ENCODE measurements around the gene MAGEB4. TPM values are rescaled to one million over a fixed set of nuclear protein-coding genes. Genes with fewer than 3 reads are reported as not detected.

Gene MAGEB4
- total RNA-seq, 1 donor from 2014 or later = not detected

DNA sequence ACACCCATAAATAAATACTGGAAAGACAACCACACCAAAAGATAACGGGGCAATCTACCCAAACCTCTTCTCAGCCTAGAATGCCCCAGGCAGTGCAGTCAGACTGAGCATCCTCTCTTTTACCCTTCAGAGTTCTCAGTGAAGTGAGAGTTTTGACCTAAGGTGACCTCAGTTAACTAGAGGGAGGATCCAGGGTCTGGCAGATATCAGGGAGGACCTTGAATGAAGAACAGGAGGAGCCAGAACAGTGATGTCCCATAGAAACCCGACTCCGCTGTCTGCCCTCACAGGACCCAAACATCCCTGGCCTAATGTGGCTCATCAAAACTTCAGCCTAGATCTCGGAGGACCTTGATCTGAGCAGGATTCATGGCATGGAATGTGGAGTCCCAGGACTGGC, 11.4 kb upstream of the MAGEB4 start, which contains the start of gene MAGEB3:
MAGEB3 (plus strand) TSS at position 263 of the 400 bp plus-strand sequence. CDS start 5,268 bp downstream, outside the sequence.
- H2AFZ ChIP-seq (replicated peaks) = no peak within 1 kb of the TSS
- Mint-ChIP-seq H3K9me3 (peaks cover 3% of the 10 kb centered on the region), H3K27ac (no peak within 1 kb of the TSS), H3K36me3 (no peaks in the 10 kb centered on the region), H3K4me3 (no peak within 1 kb of the TSS), H3K27me3 (ENCODE audit: insufficient read depth, low read depth) (no peaks in the 10 kb centered on the region), H3K4me1 (peaks cover 2% of the 10 kb centered on the region)
- TF ChIP-seq EZH2 (IDR thresholded peaks at IDR 0.05) = no peak
- TF ChIP-seq CTCF (IDR thresholded peaks at IDR 0.05) = no peak
- no peak for TF ChIP-seq EZH2phosphoT487 (IDR thresholded peaks at IDR 0.05)
- no peak within 1 kb of the TSS for H3K9ac ChIP-seq
- H3K4me2 ChIP-seq = no peak within 1 kb of the TSS
- DNase-seq (ENCODE audit: low spot score) = no peak
- H3K9me3 ChIP-seq (ENCODE audit: low read depth) = no peaks in the 10 kb centered on the region
- no peak within 1 kb of the TSS for H3K27ac ChIP-seq
- H3K4me1 ChIP-seq = no peaks in the 10 kb centered on the region
- H3K27me3 ChIP-seq = no peaks in the 10 kb centered on the region
- H3F3A ChIP-seq (ENCODE audit: low read depth) = no peaks in the 10 kb centered on the region
- H4K20me1 ChIP-seq (ENCODE audit: low read depth) = no peaks in the 10 kb centered on the region
- no peaks in the 10 kb centered on the region for H3K79me2 ChIP-seq (ENCODE audit: low read depth)
- H3K36me3 ChIP-seq = no peaks in the 10 kb centered on the region
- H3K4me3 ChIP-seq = no peak within 1 kb of the TSS

GRCh38 chrX:30246769-30247489, 5.1 kb downstream of the MAGEB4 start, which contains the start of gene MAGEB1:
TSS of gene MAGEB1 (plus strand) at chrX:30247146. CDS start at chrX:30250494, 3,348 bp downstream.
- Histone ChIP-seq H4K20me1 (ENCODE audit: low read depth) (no peaks in the 10 kb centered on the region), H2AFZ (replicated peaks) (no peak within 1 kb of the TSS), H3K4me1 (no peaks in the 10 kb centered on the region), H3K4me3 (no peak within 1 kb of the TSS), H3K79me2 (ENCODE audit: low read depth) (no peaks in the 10 kb centered on the region), H3K27me3 (no peaks in the 10 kb centered on the region), H3K9ac (no peak within 1 kb of the TSS), H3K9me3 (ENCODE audit: low read depth) (no peaks in the 10 kb centered on the region), H3F3A (ENCODE audit: low read depth) (no peaks in the 10 kb centered on the region), H3K4me2 (no peak within 1 kb of the TSS), H3K36me3 (no peaks in the 10 kb centered on the region), H3K27ac (no peak within 1 kb of the TSS)
- H3K27ac Mint-ChIP-seq = no peak within 1 kb of the TSS
- H3K36me3 Mint-ChIP-seq = no peaks in the 10 kb centered on the region
- peaks cover 2% of the 10 kb centered on the region for H3K27me3 Mint-ChIP-seq (ENCODE audit: insufficient read depth, low read depth)
- H3K9me3 Mint-ChIP-seq = peaks cover 15% of the 10 kb centered on the region
- DNase-seq (ENCODE audit: low spot score) = peak; percentile 4
- no peak for TF ChIP-seq CTCF (IDR thresholded peaks at IDR 0.05)
- no peak for TF ChIP-seq EZH2 (IDR thresholded peaks at IDR 0.05)
- no peak for TF ChIP-seq EZH2phosphoT487 (IDR thresholded peaks at IDR 0.05)
- H3K4me1 Mint-ChIP-seq = no peaks in the 10 kb centered on the region
- no peak within 1 kb of the TSS for H3K4me3 Mint-ChIP-seq

DNA sequence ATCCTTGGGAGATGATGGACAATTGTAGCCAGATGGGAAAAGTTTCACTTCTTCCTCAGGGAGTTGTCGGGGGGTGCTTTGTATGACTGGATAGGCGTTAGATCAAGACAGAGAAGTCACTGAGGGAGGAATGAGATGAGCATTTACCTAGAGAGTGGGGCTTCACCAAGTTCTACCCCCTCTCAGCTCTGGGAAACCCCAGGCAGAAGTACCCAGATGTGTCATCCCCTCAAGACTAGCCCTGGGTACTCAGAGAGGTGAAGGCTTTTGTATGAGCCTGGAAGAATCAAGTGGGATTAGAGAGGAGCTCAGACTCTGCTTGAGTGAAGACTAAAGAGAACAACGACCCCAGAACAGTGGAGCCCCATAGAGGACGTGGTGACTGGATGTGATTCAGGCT, 7.1 kb downstream of the MAGEB4 start:
- Mint-ChIP-seq H3K4me1 (no peaks in the 10 kb centered on the region), H3K27me3 (ENCODE audit: insufficient read depth, low read depth) (peaks cover 2% of the 10 kb centered on the region), H3K36me3 (no peaks in the 10 kb centered on the region), H3K9me3 (peaks cover 15% of the 10 kb centered on the region), H3K4me3 (no peak overlapping the region), H3K27ac (no peak overlapping the region)
- DNase-seq (ENCODE audit: low spot score) = no peak
- Histone ChIP-seq H4K20me1 (ENCODE audit: low read depth) (no peaks in the 10 kb centered on the region), H3K27ac (no peak overlapping the region), H3K27me3 (no peaks in the 10 kb centered on the region), H3K9ac (no peak overlapping the region), H3K4me3 (no peak overlapping the region), H3K4me1 (no peaks in the 10 kb centered on the region), H3K9me3 (ENCODE audit: low read depth) (no peaks in the 10 kb centered on the region), H3F3A (ENCODE audit: low read depth) (no peaks in the 10 kb centered on the region), H3K36me3 (no peaks in the 10 kb centered on the region), H2AFZ (replicated peaks) (no peak overlapping the region), H3K79me2 (ENCODE audit: low read depth) (no peaks in the 10 kb centered on the region), H3K4me2 (no peak overlapping the region)
- TF ChIP-seq EZH2phosphoT487 (IDR thresholded peaks at IDR 0.05) = no peak
- no peak for TF ChIP-seq CTCF (IDR thresholded peaks at IDR 0.05)
- TF ChIP-seq EZH2 (IDR thresholded peaks at IDR 0.05) = no peak

Data from neural progenitor cell (in vitro differentiated cells).